Measurements from ENCODE around the gene PACRG.
A peak's percentile ranks its signal among the peaks of the same experiment; 100 is the strongest.

Gene PACRG

GRCh38 chr6:162907876-162908481 is 180.2 kb downstream of the PACRG start:
- Histone ChIP-seq H3K27me3 (ENCODE audit: low read length) (no peaks in the 10 kb centered on the region), H3K9me2 (replicated peaks; ENCODE audit: insufficient read depth, low read length) (no peaks in the 10 kb centered on the region), H2AFZ (ENCODE audit: low read depth, low read length, severe bottlenecking) (no peak overlapping the region), H3K27ac (ENCODE audit: low read depth, low read length) (no peak overlapping the region), H3K4me3 (ENCODE audit: insufficient read depth, low read length, poor library complexity, severe bottlenecking) (no peak overlapping the region), H4K20me1 (ENCODE audit: low read depth, low read length) (no peaks in the 10 kb centered on the region), H3K4me2 (ENCODE audit: low read depth, low read length, poor library complexity, severe bottlenecking) (no peak overlapping the region), H3K9me3 (ENCODE audit: insufficient read depth, low read length) (no peaks in the 10 kb centered on the region), H3F3A (ENCODE audit: insufficient read depth) (no peaks in the 10 kb centered on the region), H3K9ac (ENCODE audit: low read length) (no peak overlapping the region), H3K36me3 (ENCODE audit: low read length) (no peaks in the 10 kb centered on the region), H3K79me2 (ENCODE audit: insufficient read depth, low read length) (no peaks in the 10 kb centered on the region)
- TF ChIP-seq EZH2phosphoT487 (conservative IDR thresholded peaks at IDR 0.05; ENCODE audit: low read length) = no peak
- TF ChIP-seq CTCF (IDR thresholded peaks at IDR 0.05; ENCODE audit: insufficient read depth, low read length, poor library complexity, severe bottlenecking) = peak; percentile 38

GRCh38 chr6:162913206-162913605 is 185.4 kb downstream of the PACRG start:
- Histone ChIP-seq H3K79me2 (ENCODE audit: insufficient read depth, low read length) (no peaks in the 10 kb centered on the region), H3K9me3 (ENCODE audit: insufficient read depth, low read length) (no peaks in the 10 kb centered on the region), H3K36me3 (ENCODE audit: low read length) (no peaks in the 10 kb centered on the region), H3K4me3 (ENCODE audit: insufficient read depth, low read length, poor library complexity, severe bottlenecking) (no peak overlapping the region), H3K27ac (ENCODE audit: low read depth, low read length) (no peak overlapping the region), H3K4me2 (ENCODE audit: low read depth, low read length, poor library complexity, severe bottlenecking) (no peak overlapping the region), H3K9ac (ENCODE audit: low read length) (no peak overlapping the region), H3K27me3 (ENCODE audit: low read length) (no peaks in the 10 kb centered on the region), H4K20me1 (ENCODE audit: low read depth, low read length) (no peaks in the 10 kb centered on the region), H3K9me2 (replicated peaks; ENCODE audit: insufficient read depth, low read length) (no peaks in the 10 kb centered on the region), H2AFZ (ENCODE audit: low read depth, low read length, severe bottlenecking) (no peak overlapping the region), H3F3A (ENCODE audit: insufficient read depth) (no peaks in the 10 kb centered on the region)
- TF ChIP-seq EZH2phosphoT487 (conservative IDR thresholded peaks at IDR 0.05; ENCODE audit: low read length) = no peak
- TF ChIP-seq CTCF (IDR thresholded peaks at IDR 0.05; ENCODE audit: insufficient read depth, low read length, poor library complexity, severe bottlenecking) = no peak

- Histone ChIP-seq H3F3A (ENCODE audit: insufficient read depth) (no peaks in the 10 kb centered on the region), H3K36me3 (ENCODE audit: low read length) (no peaks in the 10 kb centered on the region), H3K79me2 (ENCODE audit: insufficient read depth, low read length) (no peaks in the 10 kb centered on the region), H3K27me3 (ENCODE audit: low read length) (no peaks in the 10 kb centered on the region), H4K20me1 (ENCODE audit: low read depth, low read length) (no peaks in the 10 kb centered on the region), H3K9ac (ENCODE audit: low read length) (no peak overlapping the region), H3K4me3 (ENCODE audit: insufficient read depth, low read length, poor library complexity, severe bottlenecking) (no peak overlapping the region), H3K9me2 (replicated peaks; ENCODE audit: insufficient read depth, low read length) (no peaks in the 10 kb centered on the region), H3K4me2 (ENCODE audit: low read depth, low read length, poor library complexity, severe bottlenecking) (no peak overlapping the region), H3K27ac (ENCODE audit: low read depth, low read length) (no peak overlapping the region), H2AFZ (ENCODE audit: low read depth, low read length, severe bottlenecking) (no peak overlapping the region), H3K9me3 (ENCODE audit: insufficient read depth, low read length) (no peaks in the 10 kb centered on the region)
- TF ChIP-seq CTCF (IDR thresholded peaks at IDR 0.05; ENCODE audit: insufficient read depth, low read length, poor library complexity, severe bottlenecking) (no peak), EZH2phosphoT487 (conservative IDR thresholded peaks at IDR 0.05; ENCODE audit: low read length) (no peak)
These were observed 189.7 kb downstream of the PACRG start for GRCh38 chr6:162917506-162917905.
